GM19324 (cell line): Measurements from ENCODE around the gene BMPR2.
"Not testable (repeated sequence)": the region's sequence is repeated elsewhere in the genome, so short reads cannot be mapped to it uniquely, and the experiment has no call there.

Source experiments
- ATAC-seq: cut with Tn5 transposase; IDR thresholded peaks from one replicate; pipeline ENCODE4 v1.9.1; 2021; ENCODE audit warnings: mild to moderate bottlenecking, moderate library complexity; ENCODE audit not compliant: unreplicated experiment, low FRiP score

The BMPR2 gene

GRCh38 chr2:202444000-202444399 lies 67.9 kb downstream of the BMPR2 start:
- no peak for ATAC-seq

- no peak for ATAC-seq
These were observed 73.2 kb downstream of the BMPR2 start for GRCh38 chr2:202449344-202449743.

GRCh38 chr2:202450785-202451184 lies 74.7 kb downstream of the BMPR2 start:
- ATAC-seq: no peak

- no peak for ATAC-seq
These were observed 76.6 kb downstream of the BMPR2 start for GRCh38 chr2:202452744-202453143.

- ATAC-seq: no peak
These were observed 78.4 kb downstream of the BMPR2 start for GRCh38 chr2:202454536-202454935.

- ATAC-seq: no peak
These were observed 79.0 kb downstream of the BMPR2 start for GRCh38 chr2:202455114-202455513.

GRCh38 chr2:202460119-202460518 lies 84.0 kb downstream of the BMPR2 start:
- ATAC-seq: no peak

- no peak for ATAC-seq
These were observed 103.0 kb downstream of the BMPR2 start for GRCh38 chr2:202479090-202479489.

- no peak for ATAC-seq
These were observed 103.5 kb downstream of the BMPR2 start for GRCh38 chr2:202479610-202480009.

GRCh38 chr2:202486351-202486750 lies 110.2 kb downstream of the BMPR2 start:
- ATAC-seq: no peak

GRCh38 chr2:202488671-202489070 lies 112.5 kb downstream of the BMPR2 start:
- no peak for ATAC-seq

GRCh38 chr2:202490479-202490878 lies 114.4 kb downstream of the BMPR2 start:
- no peak for ATAC-seq

GRCh38 chr2:202491514-202491913 lies 115.4 kb downstream of the BMPR2 start:
- ATAC-seq: no peak

- no peak for ATAC-seq
These were observed 118.4 kb downstream of the BMPR2 start for GRCh38 chr2:202494300-202495229.

- ATAC-seq: no peak
These were observed 119.1 kb downstream of the BMPR2 start for GRCh38 chr2:202495230-202495604.

- not testable (repeated sequence) for ATAC-seq
These were observed 120.8 kb downstream of the BMPR2 start for GRCh38 chr2:202496835-202497472.

GRCh38 chr2:202497473-202497866 lies 121.3 kb downstream of the BMPR2 start:
- ATAC-seq: not testable (repeated sequence)

GRCh38 chr2:202499841-202500240 lies 123.7 kb downstream of the BMPR2 start:
- not testable (repeated sequence) for ATAC-seq

GRCh38 chr2:202503276-202503675 lies 127.1 kb downstream of the BMPR2 start:
- ATAC-seq: not testable (repeated sequence)

- no peak for ATAC-seq
These were observed 132.6 kb downstream of the BMPR2 start for GRCh38 chr2:202508686-202509085.

- ATAC-seq: no peak
These were observed 134.8 kb downstream of the BMPR2 start for GRCh38 chr2:202510911-202511310.

GRCh38 chr2:202512176-202512575 lies 136.0 kb downstream of the BMPR2 start:
- no peak for ATAC-seq
